ENCODE data around the gene EIF1.

DNA sequence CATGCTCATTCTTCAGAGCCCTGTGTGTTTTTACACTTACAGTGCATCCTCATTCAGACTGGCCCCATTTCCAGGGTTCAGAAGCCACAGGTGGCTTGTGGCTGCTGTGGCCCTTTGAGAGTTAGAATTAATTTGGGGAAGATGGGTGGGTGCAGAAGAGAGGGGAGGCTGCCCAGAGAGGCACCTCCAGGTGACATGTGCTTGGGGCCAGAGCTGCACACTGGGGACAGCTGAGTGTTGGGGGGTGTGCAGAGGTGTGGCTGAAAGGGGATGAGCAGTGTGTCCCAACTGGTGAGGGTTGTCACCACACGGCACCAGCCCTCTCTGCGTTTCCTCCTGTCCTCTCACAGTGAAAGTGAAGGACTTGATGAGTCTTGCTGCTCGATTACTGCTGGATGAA lies 6.9 kb upstream of the EIF1 start:
- TF ChIP-seq CTCF (IDR thresholded peaks at IDR 0.05) (no peak), POLR2AphosphoS5 (IDR thresholded peaks at IDR 0.05) (no peak)
